ENCODE measurements around the gene NPAS3.

NPAS3 gene

DNA sequence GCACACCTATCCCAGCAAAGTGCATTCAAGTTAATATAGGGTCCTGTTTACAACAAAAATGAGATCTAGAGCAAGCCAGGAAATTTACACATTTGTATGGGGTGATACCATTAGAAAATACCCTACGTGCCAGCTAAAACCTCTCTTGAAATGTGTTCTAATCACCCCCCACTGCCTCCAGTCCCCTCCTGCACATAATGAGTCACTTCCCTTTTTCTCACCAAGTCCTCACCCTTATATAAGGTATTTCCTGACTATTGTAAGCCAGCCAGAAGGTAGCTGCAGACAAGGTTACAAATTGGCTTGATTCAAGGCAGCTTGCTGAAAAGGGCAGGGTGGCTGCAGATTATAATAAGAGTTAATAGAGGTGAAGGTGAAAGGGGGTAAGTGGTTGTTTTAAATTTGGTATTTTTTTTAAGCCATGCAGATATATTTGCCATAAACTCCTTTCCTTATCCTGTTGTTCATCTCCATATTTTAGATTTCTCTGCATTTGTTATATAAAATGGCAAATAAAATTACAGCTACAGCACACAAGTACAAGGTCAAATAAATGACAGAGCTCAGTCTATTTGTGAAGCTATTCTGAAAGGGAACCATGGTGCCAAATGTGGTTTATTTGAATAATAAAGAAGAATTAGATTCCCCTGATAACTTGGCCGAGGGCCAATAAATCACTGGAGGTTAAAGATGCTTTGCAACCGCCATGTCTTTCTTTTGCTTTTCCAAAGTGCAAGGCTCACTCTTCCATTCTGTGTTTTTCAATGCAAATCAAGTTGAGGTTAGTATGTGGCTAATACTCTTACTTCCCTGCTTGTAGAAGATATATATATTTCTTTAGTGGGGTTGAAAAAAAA is 626.3 kb downstream of the NPAS3 start:
- no peak for DNase-seq (ENCODE audit: extremely low read depth, low read depth)
- TF ChIP-seq, protein P1, sequence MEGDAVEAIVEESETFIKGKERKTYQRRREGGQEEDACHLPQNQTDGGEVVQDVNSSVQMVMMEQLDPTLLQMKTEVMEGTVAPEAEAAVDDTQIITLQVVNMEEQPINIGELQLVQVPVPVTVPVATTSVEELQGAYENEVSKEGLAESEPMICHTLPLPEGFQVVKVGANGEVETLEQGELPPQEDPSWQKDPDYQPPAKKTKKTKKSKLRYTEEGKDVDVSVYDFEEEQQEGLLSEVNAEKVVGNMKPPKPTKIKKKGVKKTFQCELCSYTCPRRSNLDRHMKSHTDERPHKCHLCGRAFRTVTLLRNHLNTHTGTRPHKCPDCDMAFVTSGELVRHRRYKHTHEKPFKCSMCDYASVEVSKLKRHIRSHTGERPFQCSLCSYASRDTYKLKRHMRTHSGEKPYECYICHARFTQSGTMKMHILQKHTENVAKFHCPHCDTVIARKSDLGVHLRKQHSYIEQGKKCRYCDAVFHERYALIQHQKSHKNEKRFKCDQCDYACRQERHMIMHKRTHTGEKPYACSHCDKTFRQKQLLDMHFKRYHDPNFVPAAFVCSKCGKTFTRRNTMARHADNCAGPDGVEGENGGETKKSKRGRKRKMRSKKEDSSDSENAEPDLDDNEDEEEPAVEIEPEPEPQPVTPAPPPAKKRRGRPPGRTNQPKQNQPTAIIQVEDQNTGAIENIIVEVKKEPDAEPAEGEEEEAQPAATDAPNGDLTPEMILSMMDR (IDR thresholded peaks at IDR 0.05; ENCODE audit: low read depth, low read length, missing control alignments) = no peak
- H3K4me3 ChIP-seq (replicated peaks; ENCODE audit: low read depth, low read length) = no peak overlapping the region

DNA sequence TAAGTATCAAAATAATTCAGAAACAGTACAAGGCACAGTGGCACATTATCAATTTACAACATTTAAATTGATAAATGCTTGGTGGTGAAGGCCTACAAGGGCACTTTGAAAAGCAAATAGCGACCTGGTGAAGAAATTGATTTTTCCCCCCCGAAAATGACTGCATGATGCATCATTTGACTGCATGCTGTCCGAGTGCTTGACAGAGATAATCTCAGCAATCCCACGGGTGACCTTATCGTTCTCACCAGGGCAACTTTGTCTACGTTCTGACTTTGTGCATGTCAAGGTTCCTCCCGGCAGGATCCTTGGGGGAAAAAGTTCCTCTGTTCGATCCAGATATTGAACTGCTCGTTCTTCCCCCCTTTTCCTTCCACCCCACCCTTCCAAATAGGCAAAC is 627.4 kb downstream of the NPAS3 start:
- no peak for DNase-seq (ENCODE audit: extremely low read depth, low read depth)
- H3K4me3 ChIP-seq (replicated peaks; ENCODE audit: low read depth, low read length) = no peak overlapping the region
- TF ChIP-seq, protein P1 (IDR thresholded peaks at IDR 0.05; ENCODE audit: low read depth, low read length, missing control alignments) = no peak

DNA sequence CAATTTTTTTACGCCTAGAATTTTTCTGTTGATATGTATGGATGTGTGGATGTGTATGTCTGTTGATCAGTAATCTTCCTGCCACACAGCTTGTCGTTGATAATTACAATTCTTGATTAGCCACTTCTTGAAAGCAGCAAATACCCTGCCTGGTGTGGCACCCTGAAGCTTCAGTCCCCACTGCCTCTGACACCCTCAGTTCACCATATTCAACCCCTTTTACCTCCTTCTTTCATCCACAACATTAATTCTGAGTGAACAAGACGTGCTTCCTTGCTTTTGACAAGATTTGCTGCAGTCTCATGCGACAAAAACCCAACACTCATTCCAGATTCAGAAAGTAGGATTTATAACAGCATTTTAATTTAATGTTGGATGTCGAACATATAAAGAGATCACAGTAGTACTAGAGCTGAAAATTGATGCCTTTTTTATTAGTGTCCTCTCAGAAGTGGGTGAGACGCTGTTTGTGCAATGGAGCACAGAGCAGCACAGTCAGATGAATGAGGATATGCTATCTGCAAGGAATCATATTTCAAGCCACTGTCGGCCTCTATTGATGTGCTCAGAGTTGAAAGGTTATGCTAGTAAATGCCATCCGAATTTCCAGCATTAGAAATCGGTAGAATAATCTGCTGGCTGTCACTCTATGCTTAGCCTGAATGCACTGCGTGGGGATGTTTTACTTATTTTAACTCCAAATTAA is 628.5 kb downstream of the NPAS3 start:
- TF ChIP-seq, protein P1 (IDR thresholded peaks at IDR 0.05; ENCODE audit: low read depth, low read length, missing control alignments) = no peak
- no peak overlapping the region for H3K4me3 ChIP-seq (replicated peaks; ENCODE audit: low read depth, low read length)
- no peak for DNase-seq (ENCODE audit: extremely low read depth, low read depth)

DNA sequence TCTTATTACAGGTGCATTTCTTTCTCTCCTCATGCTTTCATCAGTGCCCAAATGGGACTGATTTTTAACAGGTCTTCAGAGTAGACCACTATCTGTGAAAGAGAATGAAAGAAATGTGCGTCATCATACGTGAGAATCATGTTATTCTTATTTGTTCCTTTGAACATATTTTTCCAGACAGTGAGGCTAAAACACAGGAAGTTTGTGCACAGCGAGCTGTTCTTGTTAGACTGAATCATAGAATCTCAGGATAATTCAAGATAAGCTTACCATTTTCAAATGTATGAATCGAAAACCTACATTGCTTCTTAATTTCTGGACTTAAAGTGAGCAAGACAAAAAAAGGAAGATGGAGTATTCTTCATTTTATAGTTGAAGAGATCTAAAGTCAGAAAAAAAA is 629.1 kb downstream of the NPAS3 start:
- TF ChIP-seq, protein P1 (IDR thresholded peaks at IDR 0.05; ENCODE audit: low read depth, low read length, missing control alignments) = no peak
- H3K4me3 ChIP-seq (replicated peaks; ENCODE audit: low read depth, low read length) = no peak overlapping the region
- DNase-seq (ENCODE audit: extremely low read depth, low read depth) = no peak

DNA sequence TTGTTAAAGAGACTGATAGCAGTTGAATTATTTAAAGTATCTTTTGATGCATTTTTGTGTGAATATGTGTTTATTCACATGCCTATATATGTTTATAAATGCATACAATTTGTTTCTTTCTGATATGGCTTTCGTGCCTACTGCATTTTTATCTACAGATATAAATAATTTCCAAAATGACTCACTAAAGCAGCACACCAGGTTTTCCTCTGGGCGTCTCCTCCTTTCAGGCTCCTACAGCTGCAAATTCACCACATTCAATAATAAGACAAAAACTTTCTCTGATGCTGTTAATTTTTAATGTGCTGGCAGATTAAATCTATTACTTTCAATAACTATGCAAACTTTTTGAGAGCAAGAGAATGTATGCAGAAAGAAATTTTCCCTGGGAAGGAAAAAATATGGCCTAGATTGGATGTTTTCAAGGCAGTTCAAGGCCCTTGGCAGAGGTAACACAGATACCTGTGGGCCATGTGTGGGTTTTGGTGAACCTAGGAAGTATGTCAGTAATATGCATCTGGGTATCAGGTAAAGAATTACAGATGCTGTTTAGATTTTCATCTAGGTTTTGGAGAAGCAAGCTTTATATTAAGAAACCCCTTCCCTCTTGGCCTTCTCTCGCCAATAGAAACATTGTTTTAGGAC is 630.4 kb downstream of the NPAS3 start:
- no peak overlapping the region for H3K4me3 ChIP-seq (replicated peaks; ENCODE audit: low read depth, low read length)
- TF ChIP-seq, protein P1 (IDR thresholded peaks at IDR 0.05; ENCODE audit: low read depth, low read length, missing control alignments) = no peak
- no peak for DNase-seq (ENCODE audit: extremely low read depth, low read depth)

DNA sequence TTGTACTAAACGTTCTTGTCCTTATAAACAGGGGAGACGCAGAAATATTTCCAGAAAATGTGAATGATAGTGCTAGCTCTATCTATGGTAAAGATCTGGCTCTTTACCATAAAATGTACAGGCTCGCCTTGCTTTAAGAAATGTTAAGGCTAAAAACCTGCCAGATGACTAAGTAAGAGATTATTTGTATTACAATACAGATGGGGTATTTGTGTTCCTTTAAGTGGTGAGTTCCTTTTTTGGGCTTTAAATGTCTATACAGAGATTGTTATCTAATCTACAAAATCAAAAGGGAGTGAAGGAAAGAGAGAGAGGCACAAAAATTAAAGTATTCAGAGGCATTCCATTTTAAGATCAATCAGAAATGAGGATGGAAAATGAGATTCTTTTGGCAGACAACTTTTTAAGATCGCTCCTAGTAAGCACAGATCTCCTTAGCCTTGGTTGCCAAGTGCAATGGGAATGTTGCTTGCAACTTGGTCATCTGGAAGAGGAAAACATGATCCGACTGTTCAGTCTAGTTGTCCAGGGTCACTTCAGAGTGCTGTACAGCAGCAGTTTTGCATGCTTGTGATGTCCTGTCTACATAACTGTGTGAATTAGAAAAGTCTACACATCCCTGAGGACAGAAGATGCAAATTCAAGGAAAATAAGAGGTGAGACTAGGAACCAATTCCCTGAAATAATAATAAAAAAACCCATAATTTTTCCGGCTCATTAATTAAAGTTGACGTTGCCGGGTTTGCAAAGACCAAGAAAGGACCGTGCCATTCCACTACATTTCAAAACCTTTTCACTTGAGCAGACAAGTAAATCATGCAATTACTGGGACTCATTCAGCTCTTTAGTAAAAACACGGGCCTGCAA is 631.4 kb downstream of the NPAS3 start:
- no peak overlapping the region for H3K4me3 ChIP-seq (replicated peaks; ENCODE audit: low read depth, low read length)

More for the DNA sequence above, 631.4 kb downstream of the NPAS3 start:
- DNase-seq (ENCODE audit: extremely low read depth, low read depth) = no peak
- TF ChIP-seq, protein P1 (IDR thresholded peaks at IDR 0.05; ENCODE audit: low read depth, low read length, missing control alignments) = no peak
